Caco-2 (cell line): ENCODE measurements around the gene AFF1. TPM values are rescaled to one million over a fixed set of nuclear protein-coding genes. Genes with fewer than 3 reads are reported as not detected.

Experiments used
- BruUV-seq: library from RNA; stranded (reverse); fragments of 400-500 nt; replicated peaks from 2 replicates; lab custom pipeline; 2021; lab: Mats Ljungman, UMichigan
- CTCF ChIA-PET: fragments of 300-600 bp; sonication (Branson Sonifier 250); formaldehyde crosslinking; loops from one replicate; lab custom pipeline; 2022; ENCODE audit warnings: antibody characterized with exemption; lab: Charles Lee
- POLR2A ChIA-PET: fragments of 300-600 bp; sonication (Branson Sonifier 250); formaldehyde crosslinking; loops from one replicate; lab custom pipeline; 2022; ENCODE audit warnings: antibody characterized with exemption; lab: Charles Lee
- DNase-seq, 2 experiments: peaks; one replicate each; pipeline versions ENCODE4 v3.0.0 to v3.0.0-alpha.2; 2020 to 2022
- H3K27me3 ChIP-seq: replicated peaks from 2 replicates; pipeline ENCODE4 v1.6.0; 2011; ENCODE audit warnings: low read length; ENCODE audit not compliant: control insufficient read depth, insufficient read depth
- H3K36me3 ChIP-seq: 2 replicates; pipeline ENCODE4 v1.5.1; 2011; ENCODE audit warnings: low read length; ENCODE audit not compliant: control insufficient read depth, insufficient read depth
- H3K4me1 ChIP-seq: fragments of 250-450 bp; sonication (Bioruptor Pico); 2 replicates; pipeline ENCODE4 v1.5.1; 2020; ENCODE audit warnings: mild to moderate bottlenecking
- H3K4me3 ChIP-seq: 2 replicates; pipeline ENCODE4 v1.5.1; 2011; ENCODE audit warnings: low read depth, mild to moderate bottlenecking, control low read depth, low read length
- H3K9me3 ChIP-seq: fragments of 250-450 bp; sonication (Bioruptor Pico); 2 replicates; pipeline ENCODE4 v1.5.1; 2020; ENCODE audit warnings: mild to moderate bottlenecking, moderate library complexity
- H3K27ac Mint-ChIP-seq: one replicate; pipeline ENCODE4 v1.8.0; 2022; ENCODE audit warnings: mixed read lengths; ENCODE audit not compliant: unreplicated experiment
- H3K27me3 Mint-ChIP-seq: one replicate; pipeline ENCODE4 v1.8.0; 2022; ENCODE audit warnings: mixed read lengths; ENCODE audit not compliant: insufficient read depth, unreplicated experiment
- H3K36me3 Mint-ChIP-seq: one replicate; pipeline ENCODE4 v1.8.0; 2022; ENCODE audit warnings: mild to moderate bottlenecking, mixed read lengths; ENCODE audit not compliant: insufficient read depth, unreplicated experiment
- H3K4me1 Mint-ChIP-seq: one replicate; pipeline ENCODE4 v1.8.0; 2022; ENCODE audit warnings: low read depth, mixed read lengths; ENCODE audit not compliant: unreplicated experiment
- H3K4me3 Mint-ChIP-seq: one replicate; pipeline ENCODE4 v1.8.0; 2022; ENCODE audit warnings: mild to moderate bottlenecking, moderate library complexity, mixed read lengths; ENCODE audit not compliant: unreplicated experiment
- H3K9me3 Mint-ChIP-seq: one replicate; pipeline ENCODE4 v1.8.0; 2022; ENCODE audit warnings: mixed read lengths; ENCODE audit not compliant: unreplicated experiment
- CTCF ChIP-seq, 2 experiments: fragments of 200-600 bp in 1 of 2; IDR thresholded peaks; 1 replicate in 1 of 2; 2 replicates in 1 of 2; pipeline versions ENCODE4 v1.5.1 to v1.8.0; 2011 to 2022; ENCODE audit warnings: antibody characterized with exemption in 1 of 2, control low read depth in 1 of 2, inconsistent platforms in 1 of 2, low read depth in 1 of 2, low read length in 1 of 2, mild to moderate bottlenecking in 1 of 2, moderate library complexity in 1 of 2; ENCODE audit not compliant: insufficient read depth in 1 of 2, severe bottlenecking in 1 of 2, unreplicated experiment in 1 of 2
- intact Hi-C: fragments of 100-400 bp; cut with micrococcal nuclease; formaldehyde crosslinking; loops from one replicate; pipeline ENCODE4 v1.10.0; 2022; ENCODE audit not compliant: unreplicated experiment
- total RNA-seq: library from RNA; stranded (reverse); gene quantifications from 2 replicates; pipeline ENCODE4 v1.2.3, GENCODE V29; 2022

AFF1 gene
- total RNA-seq, 1 experiment from 2014 or later: 48.3 TPM

- no peak overlapping the region for H3K4me3 ChIP-seq
- Mint-ChIP-seq H3K9me3 (no peaks in the 10 kb centered on the region), H3K27ac (peak overlapping the region; percentile 21), H3K27me3 (no peaks in the 10 kb centered on the region), H3K4me1 (peaks cover 31% of the 10 kb centered on the region), H3K4me3 (peak overlapping the region; percentile 19), H3K36me3 (peaks cover 21% of the 10 kb centered on the region)
- H3K9me3 ChIP-seq: no peaks in the 10 kb centered on the region
- no peaks in the 10 kb centered on the region for H3K36me3 ChIP-seq
- H3K27me3 ChIP-seq: no peaks in the 10 kb centered on the region
- ChIA-PET CTCF (interaction anchor here (0.6 to 3.1 kb wide), 7 partner anchors 36 to 702 kb away, joined by 3 to 20 read pairs (median 7); partner anchors contain the start of gene KLHL8), POLR2A (no interaction called here)
- H3K4me1 ChIP-seq: peaks cover 8% of the 10 kb centered on the region
- intact Hi-C loops: loop anchor here (1.0 to 5.0 kb wide), 4 partner anchors 85 to 317 kb away; no protein-coding TSS in a partner anchor
- peak; percentile 42 to 75 for DNase-seq
- peak; percentile 78 to 88 for TF ChIP-seq CTCF (IDR thresholded peaks at IDR 0.05; ENCODE audit: insufficient read depth in 1 of 2, low read depth in 1 of 2, low read length in 1 of 2, severe bottlenecking in 1 of 2, unreplicated experiment in 1 of 2)
- no TSS peak for BruUV-seq
These were observed 215.9 kb downstream of the AFF1 start for GRCh38 chr4:87150498-87151261.

GRCh38 chr4:87151730-87152129, 216.9 kb downstream of the AFF1 start:
- Histone ChIP-seq H3K4me3 (no peak overlapping the region), H3K4me1 (peaks cover 8% of the 10 kb centered on the region), H3K36me3 (no peaks in the 10 kb centered on the region), H3K9me3 (no peaks in the 10 kb centered on the region), H3K27me3 (no peaks in the 10 kb centered on the region)
- ChIA-PET POLR2A (interaction anchor here (0.5 kb wide), 1 partner anchor 239 kb away, joined by 5 read pairs; no protein-coding TSS in a partner anchor), CTCF (interaction anchor here (0.7 to 3.1 kb wide), 3 partner anchors 33 to 229 kb away, joined by 3 to 20 read pairs (median 9); no protein-coding TSS in a partner anchor)
- no TSS peak for BruUV-seq
- Mint-ChIP-seq H3K27me3 (no peaks in the 10 kb centered on the region), H3K36me3 (peaks cover 21% of the 10 kb centered on the region), H3K4me1 (peaks cover 31% of the 10 kb centered on the region), H3K4me3 (no peak overlapping the region), H3K27ac (peak overlapping the region; percentile 21), H3K9me3 (no peaks in the 10 kb centered on the region)
- no peak for TF ChIP-seq CTCF (IDR thresholded peaks at IDR 0.05; ENCODE audit: insufficient read depth in 1 of 2, low read depth in 1 of 2, low read length in 1 of 2, severe bottlenecking in 1 of 2, unreplicated experiment in 1 of 2)
- intact Hi-C loops: loop anchor here (1.0 to 5.0 kb wide), 3 partner anchors 229 to 316 kb away; no protein-coding TSS in a partner anchor
- DNase-seq: no peak

GRCh38 chr4:87152310-87153041, 217.7 kb downstream of the AFF1 start:
- no peak for DNase-seq
- intact Hi-C loops: loop anchor here (5.0 kb wide), 1 partner anchor 315 kb away; no protein-coding TSS in a partner anchor
- H3K4me3 Mint-ChIP-seq: no peak overlapping the region
- POLR2A ChIA-PET: interaction anchor here (0.5 kb wide), 2 partner anchors 124 to 238 kb away, joined by 3 to 5 read pairs; no protein-coding TSS in a partner anchor
- H3K4me1 ChIP-seq: peaks cover 8% of the 10 kb centered on the region
- H3K36me3 ChIP-seq: no peaks in the 10 kb centered on the region
- no peak overlapping the region for H3K27ac Mint-ChIP-seq
- no peaks in the 10 kb centered on the region for H3K9me3 Mint-ChIP-seq
- TF ChIP-seq CTCF (IDR thresholded peaks at IDR 0.05; ENCODE audit: insufficient read depth in 1 of 2, low read depth in 1 of 2, low read length in 1 of 2, severe bottlenecking in 1 of 2, unreplicated experiment in 1 of 2): no peak
- H3K27me3 ChIP-seq: no peaks in the 10 kb centered on the region
- BruUV-seq: no TSS peak
- peaks cover 31% of the 10 kb centered on the region for H3K4me1 Mint-ChIP-seq
- peaks cover 21% of the 10 kb centered on the region for H3K36me3 Mint-ChIP-seq
- no peaks in the 10 kb centered on the region for H3K9me3 ChIP-seq
- no peak overlapping the region for H3K4me3 ChIP-seq
- CTCF ChIA-PET: interaction anchor here (3.1 kb wide), 1 partner anchor 82 kb away, joined by 20 read pairs; no protein-coding TSS in a partner anchor
- H3K27me3 Mint-ChIP-seq: no peaks in the 10 kb centered on the region
